Stimulated activated CD8-positive, alpha-beta memory T cell treated with anti-CD3 and anti-CD28 coated beads, Interleukin-2, amount 100 ng/mL, for 1 hour (primary cell): ENCODE measurements around the gene ASB10.

Experiments
- DNase-seq, 2 donors: peaks; one replicate each; pipeline ENCODE4 v3.0.0-alpha.2; 2020; ENCODE audit warnings: low read depth in 2 of 2

Gene ASB10, protein sequence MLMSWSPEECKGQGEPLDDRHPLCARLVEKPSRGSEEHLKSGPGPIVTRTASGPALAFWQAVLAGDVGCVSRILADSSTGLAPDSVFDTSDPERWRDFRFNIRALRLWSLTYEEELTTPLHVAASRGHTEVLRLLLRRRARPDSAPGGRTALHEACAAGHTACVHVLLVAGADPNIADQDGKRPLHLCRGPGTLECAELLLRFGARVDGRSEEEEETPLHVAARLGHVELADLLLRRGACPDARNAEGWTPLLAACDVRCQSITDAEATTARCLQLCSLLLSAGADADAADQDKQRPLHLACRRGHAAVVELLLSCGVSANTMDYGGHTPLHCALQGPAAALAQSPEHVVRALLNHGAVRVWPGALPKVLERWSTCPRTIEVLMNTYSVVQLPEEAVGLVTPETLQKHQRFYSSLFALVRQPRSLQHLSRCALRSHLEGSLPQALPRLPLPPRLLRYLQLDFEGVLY

DNA sequence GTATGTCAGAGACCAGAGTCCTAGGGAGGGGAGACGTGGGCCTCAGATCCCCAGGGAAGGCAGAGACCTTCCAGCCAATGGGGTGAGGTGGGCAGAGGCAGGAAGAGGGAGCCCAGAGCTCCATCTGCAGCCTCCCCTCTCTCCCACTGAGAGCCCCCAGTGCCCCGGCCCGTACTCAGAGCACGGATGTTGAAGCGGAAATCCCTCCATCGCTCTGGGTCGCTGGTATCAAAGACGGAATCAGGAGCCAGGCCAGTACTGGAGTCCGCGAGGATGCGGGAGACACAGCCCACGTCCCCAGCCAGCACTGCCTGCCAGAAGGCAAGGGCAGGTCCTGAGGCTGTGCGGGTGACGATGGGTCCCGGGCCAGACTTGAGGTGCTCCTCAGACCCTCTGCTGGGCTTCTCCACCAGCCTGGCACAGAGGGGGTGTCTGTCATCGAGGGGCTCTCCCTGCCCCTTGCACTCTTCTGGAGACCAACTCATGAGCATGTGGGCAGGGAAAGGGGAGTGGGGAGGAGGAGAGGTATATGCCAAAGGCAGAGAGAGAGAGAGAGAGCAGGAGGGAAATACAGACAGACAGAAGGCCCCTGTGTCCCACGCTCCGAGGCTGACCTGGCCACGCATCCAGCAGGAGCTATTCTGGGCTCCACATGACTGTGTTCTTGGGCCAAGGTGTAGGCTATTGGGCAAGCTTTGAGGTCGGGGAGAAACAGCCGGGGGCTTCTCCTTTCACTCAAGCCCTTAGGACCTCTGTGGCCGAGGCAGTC, at the start of gene ASB10:
Gene ASB10, minus strand, starts transcription at position 611 of the 769 bp plus-strand sequence. Its CDS starts 120 bp downstream, at position 491.
- DNase-seq = no peak

DNA sequence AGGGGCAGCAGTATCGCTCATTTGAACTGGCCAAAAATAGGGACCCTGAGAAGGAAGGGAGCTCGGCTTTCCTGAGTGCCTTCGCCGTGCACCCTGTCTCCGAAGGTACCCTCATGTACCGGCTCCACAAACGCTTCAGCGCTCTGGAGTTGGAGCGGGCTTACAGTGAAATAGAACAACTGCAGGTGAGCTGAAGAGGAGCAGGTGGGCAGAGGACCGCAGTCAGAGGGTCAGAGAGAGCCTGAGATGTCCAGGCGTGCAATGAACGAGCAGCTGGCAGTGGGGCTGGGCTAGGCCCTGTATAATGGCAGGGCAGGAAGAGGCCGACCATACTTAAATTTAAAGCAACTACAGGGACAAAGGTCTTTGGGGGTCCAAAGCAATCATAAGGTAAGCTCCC, 49.4 kb upstream of the ASB10 start:
- DNase-seq = no peak

DNA sequence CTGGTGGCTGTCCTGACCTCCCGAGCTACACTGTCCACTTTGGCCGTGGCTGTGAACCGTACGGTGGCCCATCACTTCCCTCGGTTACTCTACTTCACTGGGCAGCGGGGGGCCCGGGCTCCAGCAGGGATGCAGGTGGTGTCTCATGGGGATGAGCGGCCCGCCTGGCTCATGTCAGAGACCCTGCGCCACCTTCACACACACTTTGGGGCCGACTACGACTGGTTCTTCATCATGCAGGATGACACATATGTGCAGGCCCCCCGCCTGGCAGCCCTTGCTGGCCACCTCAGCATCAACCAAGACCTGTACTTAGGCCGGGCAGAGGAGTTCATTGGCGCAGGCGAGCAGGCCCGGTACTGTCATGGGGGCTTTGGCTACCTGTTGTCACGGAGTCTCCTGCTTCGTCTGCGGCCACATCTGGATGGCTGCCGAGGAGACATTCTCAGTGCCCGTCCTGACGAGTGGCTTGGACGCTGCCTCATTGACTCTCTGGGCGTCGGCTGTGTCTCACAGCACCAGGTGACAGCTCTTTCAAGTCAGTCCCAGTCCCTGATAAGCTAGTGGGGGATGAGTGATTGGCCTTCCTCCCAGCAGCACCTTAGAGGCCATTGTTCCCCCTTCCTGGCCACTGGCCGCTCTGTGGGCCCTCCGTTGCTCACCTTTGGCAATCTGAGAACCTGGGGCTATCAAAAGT, 48.2 kb upstream of the ASB10 start:
- no peak for DNase-seq

DNA sequence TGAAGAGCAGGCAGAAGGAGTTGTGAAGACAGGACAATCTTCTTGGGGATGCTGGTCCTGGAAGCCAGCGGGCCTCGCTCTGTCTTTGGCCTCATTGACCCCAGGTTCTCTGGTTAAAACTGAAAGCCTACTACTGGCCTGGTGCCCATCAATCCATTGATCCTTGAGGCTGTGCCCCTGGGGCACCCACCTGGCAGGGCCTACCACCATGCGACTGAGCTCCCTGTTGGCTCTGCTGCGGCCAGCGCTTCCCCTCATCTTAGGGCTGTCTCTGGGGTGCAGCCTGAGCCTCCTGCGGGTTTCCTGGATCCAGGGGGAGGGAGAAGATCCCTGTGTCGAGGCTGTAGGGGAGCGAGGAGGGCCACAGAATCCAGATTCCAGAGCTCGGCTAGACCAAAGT, 46.8 kb upstream of the ASB10 start:
- DNase-seq = no peak

DNA sequence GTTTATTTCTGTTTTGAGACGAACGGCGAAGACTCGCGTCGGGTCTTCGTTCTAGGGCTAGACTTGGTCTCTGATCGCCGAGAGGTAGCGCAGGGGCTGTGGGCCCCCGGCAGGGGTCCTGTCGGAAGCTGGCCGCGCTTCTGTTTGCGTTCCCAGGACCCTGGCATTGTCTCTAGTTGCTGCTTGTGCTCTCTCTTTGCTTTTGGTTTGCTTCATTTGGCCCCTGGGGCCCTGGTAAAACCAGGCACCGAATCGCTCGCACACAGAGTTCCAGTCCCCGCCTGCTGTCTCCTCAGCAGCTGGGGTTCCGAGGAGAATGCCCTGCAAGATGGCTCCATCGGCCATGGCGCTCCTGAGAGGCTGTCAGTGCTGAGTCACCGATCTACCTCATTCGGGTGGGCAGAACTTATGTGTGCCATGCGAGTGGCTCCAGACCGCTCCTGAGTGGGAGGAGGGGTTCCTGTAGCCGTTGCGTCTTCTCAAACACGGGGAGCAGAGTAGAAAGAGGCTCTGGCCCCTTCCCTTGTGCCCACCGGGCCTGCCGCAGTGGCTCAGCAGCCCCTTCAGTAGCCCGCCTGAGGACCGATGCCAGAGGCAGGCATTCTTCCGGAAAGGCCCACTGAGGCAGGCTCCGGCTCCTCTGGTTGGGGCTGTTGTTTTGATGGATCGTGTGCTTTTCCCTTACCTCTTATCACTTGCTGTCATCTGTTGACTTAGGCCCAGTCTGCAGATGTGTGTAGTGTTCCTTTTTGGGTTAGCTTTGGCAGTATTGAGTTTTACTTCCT, 46.1 kb upstream of the ASB10 start:
- DNase-seq = peak in 1 of 2 donors; percentile 54

DNA sequence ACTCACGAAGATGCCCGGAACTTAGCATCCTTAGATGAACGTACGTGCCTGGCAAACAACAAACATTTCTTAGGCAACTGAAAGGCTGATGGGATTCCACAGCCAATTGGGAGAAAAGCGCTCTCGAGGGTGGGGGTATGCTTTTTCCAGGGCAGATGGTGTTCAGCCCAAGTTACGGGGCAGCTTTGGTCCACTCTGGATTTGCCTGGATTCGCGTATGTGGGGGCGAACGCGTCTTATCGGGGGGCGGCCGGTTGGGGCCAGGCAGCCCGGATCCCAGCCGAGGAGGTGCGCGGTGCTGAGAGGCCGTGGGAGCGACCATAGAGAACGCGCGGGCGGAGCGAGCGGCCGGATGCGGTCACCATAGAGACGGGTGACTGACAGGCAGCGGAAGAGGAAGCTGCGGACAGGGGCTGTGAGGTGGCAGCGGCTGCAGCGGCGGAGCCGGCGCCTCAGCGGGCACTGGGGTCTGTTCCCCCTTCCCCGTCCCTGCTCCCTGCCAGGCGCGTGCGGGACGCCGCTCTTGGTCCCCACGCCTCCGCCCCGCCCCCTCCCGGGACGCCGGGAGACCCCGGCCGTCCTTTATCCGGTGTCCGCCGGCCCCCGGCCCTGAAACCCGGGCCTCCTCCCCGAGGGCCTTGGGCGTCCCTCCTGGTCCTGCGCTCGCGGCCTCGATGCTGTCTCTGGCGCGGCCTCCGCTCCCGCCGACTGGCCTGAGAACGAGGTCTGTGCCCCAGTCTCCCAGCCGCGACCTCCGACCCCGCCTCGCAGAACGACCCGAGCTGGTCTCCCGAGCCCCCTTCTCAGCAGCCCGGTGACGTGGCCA, 45.3 kb upstream of the ASB10 start, which contains the start of gene CHPF2:
Gene CHPF2, plus strand, starts transcription at position 393 of the 826 bp plus-strand sequence. CDS start 1,529 bp downstream, outside the sequence.
- peak; percentile 80 to 82 for DNase-seq

DNA sequence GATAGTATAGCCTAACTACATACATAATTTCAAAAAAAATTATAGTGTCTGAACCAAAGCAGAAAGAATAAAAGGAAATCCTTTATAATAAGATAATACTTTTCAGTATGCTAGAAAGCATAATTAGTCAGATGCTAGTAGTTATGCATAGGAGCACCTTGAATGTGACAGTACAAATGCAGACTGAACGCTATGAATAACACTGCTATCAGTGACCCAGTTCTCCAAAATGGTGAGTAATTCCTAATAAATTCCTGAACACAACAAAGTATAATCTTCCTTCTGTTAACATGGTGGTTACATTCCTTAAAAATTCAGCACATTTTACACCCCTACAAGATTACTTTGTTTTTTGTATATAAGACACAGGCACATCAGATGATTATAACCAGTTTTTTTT, 44.0 kb upstream of the ASB10 start:
- no peak for DNase-seq

DNA sequence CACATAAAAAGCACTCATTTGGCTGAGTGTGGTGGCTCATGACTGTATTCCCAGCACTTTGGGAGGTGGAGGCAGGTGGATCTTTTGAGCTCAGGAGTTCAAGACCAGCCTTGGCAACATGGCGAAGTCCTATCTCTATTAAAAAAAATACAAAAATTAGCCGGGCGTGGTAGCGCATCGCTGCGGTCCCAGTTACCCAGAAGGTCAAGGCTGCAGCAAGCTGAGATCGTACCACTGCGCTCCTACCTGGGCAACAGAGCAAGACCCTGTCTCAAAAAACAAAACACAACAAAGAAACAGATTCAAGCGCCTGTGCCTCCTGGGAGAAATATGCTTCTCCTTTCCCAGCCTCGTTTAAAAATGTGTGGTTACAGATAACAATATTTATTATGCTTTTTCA, 42.2 kb upstream of the ASB10 start:
- no peak for DNase-seq

DNA sequence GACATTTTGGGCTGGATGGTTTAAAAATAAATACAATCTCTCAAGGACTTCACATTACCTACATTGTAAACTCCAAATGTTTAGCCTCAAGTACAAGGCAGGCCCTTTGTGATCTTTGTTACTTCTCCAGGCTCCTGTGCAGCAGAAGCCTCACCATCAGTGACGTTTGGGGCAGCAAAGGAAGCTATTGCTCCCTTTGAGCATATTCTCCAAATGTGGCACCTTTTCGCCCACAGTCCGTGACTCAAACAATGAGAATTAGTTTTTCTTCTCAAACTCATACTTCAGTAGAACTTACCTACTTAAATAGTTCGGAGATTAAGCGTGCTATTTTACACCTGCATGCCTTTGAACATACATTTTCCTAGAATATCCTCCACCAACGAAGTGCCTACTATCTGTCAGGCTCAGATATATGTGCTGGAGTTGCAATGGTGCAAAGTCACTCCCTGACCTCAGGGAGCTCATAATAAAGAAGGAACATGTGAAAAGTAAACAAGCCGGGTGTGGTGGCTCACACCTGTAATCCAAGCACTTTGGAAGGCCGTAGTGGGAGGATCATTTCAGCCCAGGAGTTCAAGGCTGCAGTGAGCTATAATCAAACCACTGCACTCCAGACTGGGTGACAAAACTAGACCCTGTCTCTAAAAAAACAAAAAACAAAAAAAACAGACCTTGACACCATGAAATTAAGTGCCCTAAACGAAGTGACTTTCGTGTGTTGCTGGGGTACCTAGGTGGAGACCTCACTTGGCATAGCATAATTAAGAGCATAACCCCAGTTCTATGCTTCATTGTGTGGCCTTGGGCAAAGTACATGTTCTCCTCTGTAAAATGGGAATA, 41.2 kb upstream of the ASB10 start:
- no peak for DNase-seq

DNA sequence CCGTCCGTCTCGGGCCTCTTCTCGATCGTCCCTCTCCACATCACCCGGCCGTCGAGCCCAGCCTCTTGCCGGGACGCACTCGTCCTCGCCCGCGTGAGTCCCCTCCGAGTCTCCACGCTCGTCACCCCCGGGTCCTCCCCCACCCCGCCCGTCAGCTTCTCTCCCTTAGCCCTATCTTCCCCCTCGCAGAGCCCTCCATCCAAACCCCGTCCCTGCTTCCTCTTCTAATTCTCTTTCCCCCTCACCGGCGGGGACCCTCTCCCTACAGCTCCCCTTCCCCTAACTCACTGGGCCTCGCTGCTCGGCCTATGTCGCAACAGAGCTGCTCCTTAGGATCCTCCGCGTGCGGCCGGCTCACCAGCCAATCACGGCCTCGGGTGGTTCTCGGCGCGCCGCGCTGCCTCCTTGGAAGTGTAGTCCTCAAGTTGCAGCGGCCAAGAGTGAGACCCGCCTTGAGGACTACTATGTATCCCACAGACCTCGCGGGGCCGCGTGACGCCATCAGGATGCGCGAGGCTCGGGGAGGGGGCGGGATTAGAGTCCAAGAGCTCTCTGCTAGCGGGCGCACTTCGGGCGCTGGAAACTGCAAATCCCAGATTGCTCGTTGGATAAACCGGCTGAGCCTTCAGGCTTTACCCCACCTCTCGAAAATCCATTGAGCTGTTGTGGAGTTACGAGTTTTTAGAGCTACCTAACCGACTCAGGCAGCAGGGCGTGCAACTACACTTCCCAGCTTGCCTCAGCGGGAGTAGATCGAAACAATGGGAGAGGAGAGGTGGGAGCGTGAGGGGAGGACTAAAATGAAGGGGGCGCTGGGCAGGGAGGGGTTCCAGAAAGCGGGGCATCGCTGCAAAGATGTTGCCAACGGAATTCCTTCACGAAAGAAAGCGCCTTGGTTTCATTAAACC, 40.1 kb upstream of the ASB10 start, which contains the start of gene ABCF2:
Gene ABCF2, minus strand, starts transcription at position 331 of the 908 bp plus-strand sequence. CDS start 747 bp downstream, outside the sequence.
- DNase-seq = peak; percentile 96 to 97

DNA sequence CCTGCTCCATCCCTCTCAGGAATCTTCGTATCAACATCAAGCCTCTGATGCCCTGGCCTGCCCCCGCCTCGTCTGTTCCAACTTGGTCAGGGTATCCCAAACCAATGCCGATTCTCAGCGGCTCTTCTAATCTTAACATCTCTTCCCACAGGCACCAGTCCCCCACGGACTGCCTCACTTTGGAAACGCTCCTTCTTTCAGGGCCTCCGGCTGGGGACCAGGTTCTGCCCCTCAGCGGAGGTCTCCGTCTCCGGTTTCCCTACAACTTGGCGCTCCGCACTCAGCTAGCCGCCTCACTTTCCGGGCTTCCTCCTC, 39.5 kb upstream of the ASB10 start:
- no peak for DNase-seq

DNA sequence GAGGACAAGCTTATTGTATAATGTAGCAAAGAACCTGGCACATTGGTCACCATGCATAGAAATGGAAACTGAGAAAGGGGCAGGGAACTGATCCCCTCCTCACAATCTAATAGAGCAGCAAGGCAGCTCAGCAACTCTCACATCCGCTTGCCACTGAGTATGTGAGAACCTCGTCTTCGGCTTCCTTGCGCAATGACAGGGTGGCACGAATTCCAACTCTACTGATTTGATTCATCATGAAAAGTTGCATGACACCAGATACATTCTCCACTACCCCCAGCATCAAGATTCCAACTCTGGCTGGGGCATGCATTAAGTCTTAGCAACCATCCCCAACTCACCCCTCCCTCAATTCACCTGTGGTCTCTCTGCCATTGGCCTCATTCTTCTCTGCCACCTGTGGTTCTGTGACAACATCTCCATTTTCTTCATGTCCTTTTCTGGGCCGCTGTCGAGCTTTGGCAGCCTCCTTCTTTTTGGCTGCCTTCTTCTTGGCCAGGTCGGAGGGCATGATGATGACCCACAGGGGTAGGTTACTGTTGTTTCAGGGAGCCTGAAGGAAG, 39.0 kb upstream of the ASB10 start:
- no peak for DNase-seq

DNA sequence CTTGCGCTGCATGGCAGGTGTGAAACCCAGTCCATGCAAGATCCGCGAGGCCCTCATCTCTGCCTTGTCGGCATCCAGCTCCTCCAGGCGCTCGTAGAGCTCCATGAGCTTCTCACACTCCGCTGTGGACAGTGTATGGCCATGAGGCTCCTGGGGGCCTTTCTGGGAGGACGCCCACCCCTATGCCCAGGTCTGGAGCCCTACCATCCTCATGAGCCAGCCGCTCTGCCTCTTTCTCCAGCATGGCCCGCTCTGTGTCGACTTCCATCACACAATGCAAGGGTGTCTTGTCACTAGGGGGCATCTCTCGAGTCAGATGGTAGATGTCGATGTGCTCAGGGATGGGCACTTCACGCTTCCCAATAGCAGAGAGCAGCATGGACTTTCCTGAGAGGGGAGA, 36.7 kb upstream of the ASB10 start:
- DNase-seq = no peak

DNA sequence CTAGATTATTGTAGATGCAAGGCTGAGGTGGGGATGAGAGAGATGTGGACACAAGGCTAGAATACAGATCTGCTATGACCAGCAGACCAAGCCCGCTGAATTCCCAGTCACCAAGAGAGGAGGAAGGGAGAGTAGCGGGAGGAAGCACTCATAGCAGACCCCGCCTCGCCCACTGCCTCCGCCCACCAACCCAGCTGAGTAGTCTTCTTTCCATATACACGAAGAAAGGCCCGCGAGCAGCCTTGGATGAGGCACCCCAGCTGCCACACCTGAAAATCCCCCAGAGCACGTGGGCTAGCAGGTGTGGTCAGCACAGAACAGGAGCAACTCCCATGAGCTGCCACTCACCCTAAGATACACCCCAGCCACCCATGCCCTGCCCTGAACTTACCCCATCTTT, 31.1 kb upstream of the ASB10 start:
- no peak for DNase-seq

DNA sequence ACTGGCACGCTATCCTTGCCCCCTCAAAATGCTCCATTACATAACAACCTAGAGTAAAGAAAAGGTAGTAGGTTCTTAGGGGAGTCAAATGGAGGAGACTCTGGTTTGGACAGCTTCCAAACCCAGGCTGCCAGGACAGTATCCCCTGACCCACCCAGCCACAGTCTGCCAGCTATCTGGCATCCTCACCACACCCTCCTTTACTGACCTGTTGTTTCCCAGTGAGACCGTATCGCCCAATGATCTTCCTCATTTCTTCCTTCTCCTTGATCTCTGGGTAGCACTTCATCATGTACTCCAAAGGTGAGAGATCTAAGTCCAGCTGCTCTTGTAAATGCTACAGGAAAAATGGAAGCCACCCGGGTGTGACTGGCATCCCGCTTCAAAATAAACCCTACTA, 28.3 kb upstream of the ASB10 start:
- DNase-seq = no peak

DNA sequence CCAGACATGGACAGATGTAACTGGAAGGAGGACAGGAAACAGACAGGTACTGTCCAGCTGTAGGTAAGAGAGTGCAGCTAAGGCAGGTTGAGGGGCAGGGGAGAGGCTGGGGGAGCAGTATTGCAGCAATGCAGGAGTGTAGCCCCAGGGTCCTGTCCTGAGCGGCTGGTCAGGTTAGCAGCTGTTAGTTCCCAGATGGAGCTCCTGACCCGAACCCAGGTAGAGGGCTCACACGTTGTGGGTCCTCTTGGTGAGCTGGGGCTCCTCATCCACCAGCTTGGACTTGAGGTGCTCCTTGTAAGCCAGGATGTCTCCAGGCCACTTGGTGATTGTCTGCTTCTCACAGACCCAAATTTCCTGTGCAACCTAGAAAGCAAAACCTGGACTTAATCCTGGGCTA, 26.8 kb upstream of the ASB10 start:
- DNase-seq = no peak

DNA sequence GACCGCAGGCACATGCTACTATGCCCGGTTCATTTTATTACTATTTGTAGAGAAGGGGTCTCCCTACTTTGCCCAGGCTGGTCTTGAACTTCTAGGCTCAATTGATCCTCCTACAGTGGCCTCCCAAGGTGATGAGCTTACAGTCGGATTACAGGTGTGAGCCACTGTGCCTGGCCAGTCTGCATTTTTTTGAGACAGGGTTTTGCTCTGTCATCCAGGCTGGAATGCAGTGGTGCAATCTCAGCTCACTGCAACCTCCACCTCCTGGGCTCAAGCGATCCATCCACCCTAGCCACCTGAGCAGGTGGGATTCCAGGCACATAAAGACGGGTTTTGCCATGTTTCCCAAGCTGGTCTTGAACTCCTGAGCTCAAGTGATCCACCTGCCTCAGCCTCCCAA, 25.6 kb upstream of the ASB10 start:
- DNase-seq = no peak

DNA sequence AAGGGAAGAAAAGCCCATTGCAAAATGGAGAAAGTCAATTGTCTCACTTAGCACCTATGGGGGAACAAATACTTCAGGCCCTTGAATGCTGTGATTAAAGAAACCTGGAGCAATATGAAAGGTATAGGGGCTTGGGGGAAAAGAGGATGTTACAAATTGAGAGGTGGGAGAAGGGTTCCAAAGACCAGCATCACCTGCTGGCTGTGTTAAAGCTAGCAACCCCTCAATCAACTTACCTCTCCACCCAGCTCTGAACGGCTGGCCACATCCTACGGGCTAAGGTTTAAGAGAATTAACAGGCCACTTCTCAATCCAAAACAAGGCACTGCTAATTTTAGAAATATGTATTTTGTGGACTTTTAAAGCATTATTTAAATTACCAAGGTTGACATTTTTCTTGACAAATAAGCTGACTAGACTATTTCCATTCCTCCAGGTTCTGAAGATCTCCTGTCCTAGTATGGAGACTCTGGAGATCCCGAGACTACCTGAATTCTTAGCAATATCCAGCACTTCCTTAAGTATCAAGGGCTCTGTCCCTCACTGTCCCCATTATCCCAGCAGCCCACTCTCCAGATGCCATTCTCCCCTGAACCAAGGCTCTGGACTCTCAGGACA, 24.2 kb upstream of the ASB10 start:
- no peak for DNase-seq
